GM21381 (cell line): ENCODE data around the gene KCND3.

Source experiments
- ATAC-seq: cut with Tn5 transposase; IDR thresholded peaks from one replicate; pipeline ENCODE4 v1.9.1; 2021; ENCODE audit warnings: mild to moderate bottlenecking, moderate library complexity; ENCODE audit not compliant: unreplicated experiment

The KCND3 gene

DNA sequence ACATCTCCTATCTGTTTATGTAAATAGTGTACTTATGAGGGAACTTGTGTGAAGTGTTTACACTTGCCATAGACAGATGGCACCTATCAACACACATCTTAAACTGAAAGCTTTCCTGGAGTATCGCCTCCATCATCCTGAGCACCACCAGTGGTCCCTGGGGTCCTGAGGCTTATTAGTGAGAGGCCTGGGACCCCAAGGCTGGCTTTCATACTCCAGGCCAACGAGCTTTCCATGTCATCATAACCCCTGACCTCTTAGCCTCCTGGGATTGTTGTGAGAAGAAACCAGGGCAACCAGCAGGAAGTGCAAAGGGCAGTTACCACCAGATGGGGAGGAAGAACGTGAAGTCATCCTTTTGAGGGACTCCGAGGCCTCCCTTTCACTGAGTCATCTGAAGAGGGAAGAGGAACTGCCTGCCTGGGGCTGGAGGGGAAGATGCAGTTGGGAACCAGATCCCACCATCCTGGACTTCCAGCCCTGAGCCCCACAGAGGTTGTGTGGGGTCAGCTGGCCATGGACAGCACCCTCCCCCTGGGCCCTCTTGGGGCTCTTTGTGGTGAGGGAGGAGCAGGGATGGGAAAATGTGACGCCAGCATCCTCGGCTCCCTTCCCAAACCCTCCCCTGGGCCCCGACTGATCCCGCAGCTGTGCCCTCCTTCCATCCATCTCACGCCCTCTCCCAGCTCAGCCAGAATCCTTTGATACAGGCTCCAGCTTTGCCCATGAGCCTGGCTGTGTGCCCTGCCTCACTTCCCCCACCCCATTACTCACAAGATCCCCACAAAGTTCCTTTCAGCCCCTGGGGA, 256.1 kb downstream of the KCND3 start:
- ATAC-seq, result no peak

DNA sequence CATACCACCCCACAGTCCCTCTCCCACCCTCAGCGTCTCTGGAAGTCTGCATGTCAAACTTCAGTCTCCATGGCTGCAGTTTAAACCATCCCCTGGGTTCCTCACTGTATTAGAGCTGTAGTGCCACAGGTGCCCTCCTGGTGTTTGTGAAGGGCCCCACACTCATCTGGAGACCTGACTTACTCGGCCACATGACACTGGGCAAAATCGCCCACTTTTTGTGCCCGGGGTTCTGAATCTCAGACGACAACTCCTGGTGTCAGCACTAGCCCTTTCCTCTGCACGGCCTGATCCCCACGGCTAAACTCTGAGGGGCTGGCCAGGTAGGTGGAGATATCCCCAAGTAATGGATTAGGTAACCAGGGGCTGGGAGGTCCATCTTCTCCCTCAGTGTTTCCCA, 256.8 kb downstream of the KCND3 start:
- no peak for ATAC-seq

DNA sequence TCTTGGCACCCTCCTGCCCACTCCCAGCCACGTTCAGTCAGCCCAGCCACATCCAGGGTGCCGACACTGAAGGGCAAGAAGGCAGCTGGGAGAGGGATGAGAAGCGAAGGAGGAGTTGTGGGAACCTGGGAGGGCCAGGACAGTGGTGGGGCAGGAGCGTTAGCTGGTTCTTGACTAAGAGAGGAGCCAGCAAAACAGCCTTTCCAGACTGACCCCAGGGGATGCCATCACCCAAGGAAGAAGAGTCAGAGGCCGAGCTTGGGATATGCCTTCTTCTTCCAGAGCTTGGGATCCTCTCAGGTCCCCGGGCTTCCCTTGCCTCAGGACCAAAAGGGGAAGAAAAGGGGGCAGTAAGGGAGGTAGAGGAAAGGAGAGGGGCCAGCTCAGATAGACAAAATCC, 257.5 kb downstream of the KCND3 start:
- ATAC-seq, result no peak

DNA sequence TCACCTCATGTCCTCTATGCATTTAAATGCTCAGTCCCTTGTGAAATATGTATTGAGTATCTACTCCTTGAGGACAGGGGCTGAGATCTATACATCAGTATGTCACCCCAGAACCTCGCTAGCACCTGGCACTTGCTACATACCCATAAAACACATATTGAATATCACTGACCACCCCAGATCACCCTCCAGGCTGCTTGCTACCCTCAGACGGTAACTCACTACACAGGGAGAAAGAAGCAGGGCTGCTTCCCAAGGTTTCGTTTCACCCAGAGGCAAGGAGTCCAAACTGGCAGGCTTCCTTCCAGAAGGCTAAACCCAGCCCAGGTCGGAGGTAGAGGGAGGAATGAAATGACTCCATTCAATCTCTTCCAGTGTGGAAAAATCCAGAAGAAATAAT, 258.8 kb downstream of the KCND3 start:
- no peak for ATAC-seq

DNA sequence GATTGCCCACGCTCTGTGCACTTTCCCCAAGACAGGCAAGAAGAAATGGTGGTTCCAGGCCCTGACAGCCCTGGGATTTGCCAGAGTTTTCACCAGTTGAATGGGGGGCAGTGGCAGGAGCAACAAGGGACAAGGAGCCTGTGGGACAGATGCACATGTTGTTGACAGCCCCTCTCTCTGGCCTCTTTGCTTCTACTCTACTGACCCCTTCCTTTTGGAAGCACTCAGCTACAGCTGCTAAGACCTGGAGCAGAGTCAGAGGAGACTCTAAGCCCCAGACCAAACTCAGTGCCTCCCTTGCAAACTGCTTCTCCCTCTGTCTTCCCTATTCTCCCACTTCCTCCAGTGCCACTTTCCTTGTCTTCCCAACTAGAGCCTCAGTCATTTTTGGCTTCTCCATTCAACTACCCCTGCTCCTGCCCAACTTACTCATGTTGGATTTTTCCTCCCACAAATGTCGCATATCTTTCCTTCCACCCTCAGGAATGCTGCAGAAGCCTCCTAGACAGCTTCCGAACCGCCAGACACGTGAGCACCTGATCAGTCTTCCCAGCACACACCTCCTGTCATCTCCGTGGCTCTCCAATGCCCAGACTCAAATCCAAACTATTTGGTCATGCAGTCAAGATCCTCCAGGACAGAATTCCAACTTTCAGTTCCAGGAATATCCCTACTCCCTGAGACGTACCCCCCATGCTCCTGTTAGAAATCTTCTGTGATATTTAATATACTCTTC, 259.4 kb downstream of the KCND3 start:
- ATAC-seq, result no peak

DNA sequence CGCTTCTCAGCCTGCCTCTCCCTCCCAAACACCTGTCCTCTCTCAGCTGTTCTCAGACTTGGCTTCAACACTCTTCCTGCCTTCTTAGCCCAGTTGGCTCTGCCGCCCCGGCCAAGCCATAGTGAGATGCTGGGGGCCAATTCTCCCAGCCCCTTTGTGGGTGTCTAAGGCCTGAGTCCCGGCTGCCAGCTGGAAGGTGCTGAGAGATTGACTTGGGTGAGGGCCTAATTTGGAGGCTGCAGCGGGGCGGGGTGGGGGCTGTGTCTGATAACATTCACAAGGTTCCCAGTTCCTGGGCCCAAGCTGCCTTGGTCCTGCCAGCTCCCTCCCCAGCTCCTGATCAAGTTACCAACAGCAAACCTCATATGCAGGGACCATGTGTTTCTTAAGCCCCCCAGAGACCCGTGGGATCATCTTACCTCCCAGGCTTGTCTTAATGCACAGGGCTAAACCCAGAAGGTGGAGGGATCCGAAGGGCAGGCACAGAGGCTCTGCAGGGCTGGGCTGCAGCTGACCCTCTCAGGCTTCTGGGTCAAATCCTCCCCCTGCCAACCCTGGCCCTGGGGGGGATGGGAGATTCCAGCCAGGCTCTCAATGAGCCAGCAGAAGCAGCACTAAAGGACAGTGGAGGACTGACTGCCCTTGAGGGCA, 260.1 kb downstream of the KCND3 start:
- no peak for ATAC-seq

DNA sequence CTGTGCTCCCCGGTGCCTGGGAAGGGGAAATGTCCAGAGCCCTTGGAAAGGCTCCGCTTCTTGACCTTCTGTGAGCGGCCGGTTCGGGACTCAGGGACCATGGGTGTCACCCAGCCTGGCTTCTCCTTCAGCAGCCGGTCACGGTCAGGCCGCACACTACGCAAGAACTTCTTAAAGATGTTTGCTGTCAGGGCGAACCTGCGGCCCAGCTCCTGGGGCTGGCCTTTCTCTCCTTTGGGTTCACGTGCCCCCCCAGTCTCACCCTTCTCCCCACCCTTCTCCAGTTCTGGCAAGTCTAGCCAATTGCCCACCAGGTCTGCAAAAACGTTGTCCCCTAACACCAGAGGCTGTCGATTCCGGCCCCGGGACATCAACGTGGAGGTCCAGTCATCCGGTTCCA, 262.4 kb downstream of the KCND3 start:
- no peak for ATAC-seq

DNA sequence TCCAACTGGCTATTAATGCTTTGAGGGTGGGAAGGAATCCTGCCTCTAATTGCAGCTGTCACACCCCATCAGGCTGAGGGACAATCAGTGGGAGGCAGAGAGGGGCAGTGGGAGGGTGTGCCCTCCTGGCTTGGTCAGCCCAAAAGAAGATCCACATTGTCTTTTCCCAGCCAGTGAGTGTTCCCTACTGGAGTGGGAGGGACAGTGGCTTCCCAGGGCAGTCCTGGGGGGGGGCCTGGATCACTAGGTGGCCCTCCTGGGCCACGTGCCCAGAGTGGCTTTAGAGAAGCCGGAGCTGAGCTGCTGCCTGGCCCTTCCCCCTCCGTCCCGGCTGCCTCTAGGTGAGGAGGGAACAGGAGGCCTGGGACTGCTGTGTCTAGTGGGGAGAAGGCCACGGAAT, 264.3 kb downstream of the KCND3 start:
- no peak for ATAC-seq

DNA sequence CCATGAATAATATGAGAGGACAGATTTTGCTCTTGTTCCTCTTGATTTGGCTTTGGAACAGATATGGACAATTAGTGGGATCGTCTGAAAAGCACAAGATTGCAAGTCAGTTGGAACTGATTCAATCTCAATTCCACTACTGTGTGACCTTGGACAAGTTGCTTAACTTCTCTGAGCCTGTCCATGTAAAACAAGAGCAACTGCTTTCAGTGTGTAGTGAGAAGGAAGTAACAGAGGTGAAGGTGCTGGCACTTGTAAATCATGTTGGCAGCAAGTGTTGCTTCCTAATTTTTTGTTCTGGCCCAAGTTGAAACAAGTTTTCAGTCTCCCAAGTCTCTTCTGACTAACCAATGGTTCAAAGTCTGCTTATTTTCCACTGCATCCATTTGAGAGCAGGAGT, 265.6 kb downstream of the KCND3 start:
- ATAC-seq, result no peak

DNA sequence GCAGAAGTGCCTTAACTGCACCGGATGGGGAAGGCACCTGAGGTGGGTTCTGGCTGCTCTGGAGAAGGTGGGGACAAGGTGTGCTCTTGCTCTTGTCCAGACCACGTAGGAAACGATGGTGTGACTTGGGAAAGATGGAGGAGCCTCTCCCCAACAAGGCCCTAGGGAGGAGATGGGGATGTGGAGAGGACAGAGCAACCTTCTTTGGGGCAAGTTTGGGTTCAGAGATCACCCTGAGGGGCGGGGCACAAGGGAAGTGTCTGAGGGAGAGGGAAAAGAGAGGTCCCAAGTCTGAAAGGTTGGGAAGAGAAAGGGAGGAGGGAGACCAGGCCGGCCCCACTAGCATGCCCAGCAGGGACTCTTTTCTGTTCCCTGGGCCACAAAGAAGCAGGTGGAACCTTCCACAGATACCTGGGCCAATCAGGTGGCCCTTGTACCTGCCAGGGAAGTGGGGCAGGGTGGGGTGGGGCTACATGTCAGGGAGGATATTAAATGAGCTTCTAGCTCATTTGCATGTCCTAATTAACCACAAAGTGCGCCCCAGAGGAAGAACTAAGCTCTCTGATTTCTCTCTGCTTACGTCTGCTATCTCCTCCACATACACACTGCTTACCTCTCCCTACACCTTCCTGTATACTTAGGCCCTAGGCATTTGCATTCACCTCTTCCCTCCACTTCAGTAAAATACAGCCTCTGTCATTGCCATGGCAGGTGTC, 266.2 kb downstream of the KCND3 start:
- ATAC-seq, result no peak

DNA sequence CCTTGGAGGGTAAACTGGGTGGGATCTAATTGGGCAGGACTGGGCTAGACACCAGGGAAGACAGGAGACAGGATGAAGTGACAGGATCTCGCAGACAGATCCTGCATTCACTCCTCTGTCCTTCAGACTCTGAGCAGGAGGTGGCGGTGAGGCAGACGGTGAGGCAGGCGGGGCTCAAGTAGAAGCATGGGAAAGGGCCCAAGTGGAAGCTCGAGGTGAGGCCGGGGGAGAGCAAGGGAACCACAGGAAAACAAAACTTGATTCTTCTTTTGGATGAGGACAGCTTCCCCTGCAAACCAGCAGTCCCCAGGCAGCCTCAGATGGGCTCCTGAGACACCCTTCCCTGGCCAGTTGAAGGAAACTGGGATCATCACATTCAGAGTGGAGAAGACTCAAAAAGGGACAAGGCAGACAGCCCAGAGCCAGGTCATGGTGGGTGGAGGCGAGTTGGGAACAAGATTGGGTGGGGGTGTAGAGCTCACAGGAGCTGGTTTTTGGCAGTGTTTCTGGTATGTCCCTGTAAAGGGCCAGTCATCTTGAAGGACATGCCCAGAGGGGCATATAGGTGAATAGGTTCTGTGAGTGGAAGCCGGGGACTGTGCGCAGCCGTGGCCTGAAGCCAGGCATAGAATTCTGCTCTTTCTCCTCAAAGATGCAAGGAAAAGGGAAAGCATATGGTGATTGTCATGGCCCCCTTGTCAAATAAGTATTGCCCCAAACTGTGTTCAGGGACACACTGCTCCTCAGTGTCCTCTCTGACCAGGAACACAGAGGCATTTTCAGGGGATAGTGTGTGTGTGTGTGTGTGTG, 268.3 kb downstream of the KCND3 start:
- ATAC-seq, result no peak
